GM12865 (cell line): ENCODE data around the gene SCAMP4.

ENCODE experiments used
- DNase-seq: peaks from one replicate; pipeline ENCODE4 v3.0.0; 2010; ENCODE audit warnings: low read depth
- H3K4me3 ChIP-seq: 2 replicates; pipeline ENCODE4 v1.5.1; 2011; ENCODE audit warnings: mild to moderate bottlenecking, low read depth, low read length, control low read depth
- CTCF ChIP-seq: IDR thresholded peaks from 2 replicates; pipeline ENCODE4 v1.5.1; 2011; ENCODE audit warnings: low read length, control low read depth, low read depth, inconsistent platforms; ENCODE audit not compliant: insufficient read depth; ENCODE audit errors: missing control alignments

Gene SCAMP4

GRCh38 chr19:1863328-1863637 is 41.9 kb upstream of the SCAMP4 start, which contains the start of gene KLF16:
KLF16 (minus strand) TSS chr19:1863579; CDS start chr19:1863497, 82 bp downstream.
- no peak for DNase-seq
- peak within 1 kb of the TSS; percentile 92 for H3K4me3 ChIP-seq
- no peak for TF ChIP-seq CTCF

- H3K4me3 ChIP-seq, result peak overlapping the region; percentile 82
- TF ChIP-seq CTCF, result no peak
- DNase-seq, result peak; percentile 97
Observed at GRCh38 chr19:1863638-1864479, 41.3 kb upstream of the SCAMP4 start.

- TF ChIP-seq CTCF, result peak; percentile 82
- H3K4me3 ChIP-seq, result peak overlapping the region; percentile 82
- peak; percentile 89 for DNase-seq
Observed at GRCh38 chr19:1864480-1865171, 40.6 kb upstream of the SCAMP4 start.

- no peak for DNase-seq
- peak overlapping the region; percentile 82 for H3K4me3 ChIP-seq
- TF ChIP-seq CTCF, result no peak
Observed at GRCh38 chr19:1865172-1866010, 39.8 kb upstream of the SCAMP4 start.

GRCh38 chr19:1866693-1867348 is 38.4 kb upstream of the SCAMP4 start:
- no peak overlapping the region for H3K4me3 ChIP-seq
- DNase-seq, result no peak
- TF ChIP-seq CTCF, result no peak

- TF ChIP-seq CTCF, result no peak
- no peak for DNase-seq
- no peak overlapping the region for H3K4me3 ChIP-seq
Observed at GRCh38 chr19:1867349-1867724, 37.9 kb upstream of the SCAMP4 start.
